K562 treated with DMSO at 1 percent for 4 hours (cell line): Measurements from ENCODE around the gene CD86. TPM values are rescaled to one million over a fixed set of nuclear protein-coding genes. Genes with fewer than 3 reads are reported as not detected.

Source experiments
- total RNA-seq: library from RNA; unstranded; fragments of 300-600 nt; gene quantifications from 2 replicates; pipeline ENCODE4 v1.2.3, GENCODE V29; 2022; ENCODE audit not compliant: insufficient read depth

The CD86 gene, protein sequence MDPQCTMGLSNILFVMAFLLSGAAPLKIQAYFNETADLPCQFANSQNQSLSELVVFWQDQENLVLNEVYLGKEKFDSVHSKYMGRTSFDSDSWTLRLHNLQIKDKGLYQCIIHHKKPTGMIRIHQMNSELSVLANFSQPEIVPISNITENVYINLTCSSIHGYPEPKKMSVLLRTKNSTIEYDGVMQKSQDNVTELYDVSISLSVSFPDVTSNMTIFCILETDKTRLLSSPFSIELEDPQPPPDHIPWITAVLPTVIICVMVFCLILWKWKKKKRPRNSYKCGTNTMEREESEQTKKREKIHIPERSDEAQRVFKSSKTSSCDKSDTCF
- not detected in 2 replicates for total RNA-seq

DNA sequence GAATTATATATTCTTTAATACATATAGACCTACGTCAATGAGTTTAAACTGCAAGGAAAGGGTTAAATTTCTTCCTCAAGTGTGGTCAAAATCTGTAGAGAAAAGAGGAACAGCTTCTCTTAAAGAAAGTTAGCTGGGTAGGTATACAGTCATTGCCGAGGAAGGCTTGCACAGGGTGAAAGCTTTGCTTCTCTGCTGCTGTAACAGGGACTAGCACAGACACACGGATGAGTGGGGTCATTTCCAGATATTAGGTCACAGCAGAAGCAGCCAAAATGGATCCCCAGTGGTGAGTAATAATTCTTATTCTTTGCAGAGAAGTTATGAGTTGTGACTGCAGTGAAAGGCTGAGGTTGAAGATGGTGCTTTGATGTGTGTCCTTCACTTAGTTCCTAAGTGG, at the start of gene CD86:
Gene CD86 (plus strand): TSS at position 148 of the 400 bp plus-strand sequence. CDS start 128 bp downstream, at position 276.

DNA sequence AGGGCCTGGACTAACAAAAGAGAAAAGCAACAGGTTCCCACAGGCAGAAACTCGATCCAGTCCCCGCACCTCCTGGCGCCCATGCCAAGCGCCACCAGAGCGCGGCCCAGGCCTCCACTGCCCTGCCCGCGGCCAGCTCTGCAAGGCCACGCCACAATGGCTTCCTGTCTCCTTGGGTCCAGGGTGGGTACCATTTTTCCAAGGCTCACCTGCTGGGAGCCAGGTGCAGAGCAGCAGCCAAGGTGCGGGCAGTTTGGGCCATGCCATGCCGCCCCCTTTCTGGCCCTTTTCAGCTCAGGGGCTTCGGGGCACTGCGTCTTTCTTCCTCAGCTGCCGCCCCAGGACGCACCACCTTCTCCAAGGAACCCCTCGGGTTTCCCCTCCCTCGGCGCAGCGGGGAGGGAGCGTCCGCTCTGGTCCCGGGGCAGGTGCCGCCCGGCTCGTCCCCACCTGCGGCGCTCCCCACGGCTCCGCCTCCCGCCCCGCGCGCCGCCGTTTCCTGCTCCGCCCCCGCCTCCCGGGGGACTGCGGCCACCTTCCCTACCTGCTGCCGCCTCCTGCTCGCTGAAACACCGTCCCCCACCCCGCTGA, 33.3 kb upstream of the CD86 start, which contains the start of gene ILDR1:
Gene ILDR1 (minus strand): TSS at position 437 of the 591 bp plus-strand sequence. CDS start 170 bp downstream, at position 267.

Other genes starting within 250 kb of the CD86 start
- gene IQCB1, start 220.3 kb upstream of the CD86 start, total RNA-seq = 26.8 and 27.2 TPM in 2 replicates
- gene EAF2, start 220.2 kb upstream of the CD86 start, total RNA-seq = 5.2 and 7.6 TPM in 2 replicates
- 0.33 and 0.41 TPM in 2 replicates for gene SLC15A2, start 161.0 kb upstream of the CD86 start, total RNA-seq
- gene ILDR1, start 33.1 kb upstream of the CD86 start, total RNA-seq = not detected in 2 replicates
- not detected in 2 replicates for gene CASR, start 128.3 kb downstream of the CD86 start, total RNA-seq